Activated naive CD4-positive, alpha-beta T cell treated with anti-CD3 and anti-CD28 coated beads, Interleukin-2, amount 50 U/mL, for 72 hours (primary cell): ENCODE data around the gene LTB. TPM values are rescaled to one million over a fixed set of nuclear protein-coding genes. Genes with fewer than 3 reads are reported as not detected.

Experiments used
- ATAC-seq, 2 donors: fragments of 150-1000 bp; cut with Tn5 transposase; 2 replicates each; pipeline ENCODE4 v1.10.0; 2021; ENCODE audit warnings: mild to moderate bottlenecking in 2 of 2, moderate library complexity in 2 of 2
- DNase-seq, 2 donors: peaks; one replicate each; pipeline ENCODE4 v3.0.0; 2021 to 2022; ENCODE audit warnings: low spot score in 2 of 2
- H3K27ac Mint-ChIP-seq, 2 donors: one replicate each; pipeline ENCODE4 v1.8.0; 2022; ENCODE audit warnings: mild to moderate bottlenecking in 2 of 2, mixed read lengths in 2 of 2
- H3K36me3 Mint-ChIP-seq, 2 donors: one replicate each; pipeline ENCODE4 v1.8.0; 2022; ENCODE audit warnings: mixed read lengths in 2 of 2
- H3K9me3 Mint-ChIP-seq, 2 donors: one replicate each; pipeline ENCODE4 v1.8.0; 2022; ENCODE audit warnings: mixed read lengths in 2 of 2
- total RNA-seq, 2 donors: library from RNA; stranded (reverse); gene quantifications; one replicate each; pipeline ENCODE4 v1.2.3, GENCODE V29; 2022

Gene LTB
- total RNA-seq, 2 donors from 2014 or later: 89.3 to 294 TPM

DNA sequence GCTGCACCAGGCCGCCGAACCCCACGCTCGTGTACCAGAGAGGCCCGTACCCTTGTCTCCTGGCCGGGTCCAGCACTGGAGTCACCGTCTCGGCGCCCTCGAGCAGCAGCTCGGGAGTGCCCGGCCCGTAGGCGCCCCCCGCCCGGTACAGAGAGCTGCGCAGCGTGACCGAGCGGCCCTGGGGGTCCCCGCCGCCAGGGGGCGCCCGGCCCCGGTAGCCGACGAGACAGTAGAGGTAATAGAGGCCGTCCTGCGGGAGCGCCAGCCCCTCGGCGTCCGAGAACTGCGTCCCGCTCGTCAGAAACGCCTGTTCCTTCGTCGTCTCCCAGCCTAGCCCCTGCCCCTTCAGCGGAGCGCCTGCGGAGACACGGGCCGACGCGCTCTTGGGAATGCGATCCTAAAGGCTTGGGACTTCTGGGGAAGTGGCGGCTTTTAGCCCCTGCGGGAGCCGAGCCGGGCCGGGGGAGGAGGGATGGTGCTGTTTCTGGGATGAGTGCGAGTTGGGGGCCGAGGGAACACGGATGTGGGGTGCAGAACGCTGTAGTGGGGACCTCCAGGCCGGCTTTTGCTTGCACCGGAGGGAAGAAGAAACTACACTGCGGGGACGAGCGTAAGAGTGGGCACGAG lies 1.3 kb downstream of the LTB start:
- ATAC-seq: peak; percentile 60 to 72
- peak; percentile 90 to 96 for DNase-seq
- Mint-ChIP-seq H3K27ac (peak overlapping the region; percentile 95 to 98), H3K9me3 (no peaks in the 10 kb centered on the region), H3K36me3 (peaks cover 58 to 64% of the 10 kb centered on the region in 2 donors)

DNA sequence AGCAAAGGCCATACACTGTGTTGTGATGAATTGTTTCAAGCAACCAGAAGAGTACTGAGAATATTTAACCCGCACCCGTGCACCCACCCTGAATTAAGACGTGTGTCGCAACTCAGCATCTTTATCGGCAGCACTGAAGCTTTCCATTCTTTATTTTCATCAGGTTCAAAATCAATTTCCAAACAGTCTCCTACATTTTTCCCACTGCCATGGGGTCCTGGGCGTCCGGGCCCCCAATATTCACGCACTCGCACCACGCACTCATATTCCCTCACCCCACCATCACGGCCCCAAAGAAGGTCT lies 1.8 kb downstream of the LTB start:
- peaks cover 64% of the 10 kb centered on the region in 2 donors for H3K36me3 Mint-ChIP-seq
- H3K9me3 Mint-ChIP-seq: no peaks in the 10 kb centered on the region
- ATAC-seq (peak in 1 of 2 donors; percentile 2), DNase-seq (no peak)
- peak overlapping the region; percentile 72 to 95 for H3K27ac Mint-ChIP-seq

DNA sequence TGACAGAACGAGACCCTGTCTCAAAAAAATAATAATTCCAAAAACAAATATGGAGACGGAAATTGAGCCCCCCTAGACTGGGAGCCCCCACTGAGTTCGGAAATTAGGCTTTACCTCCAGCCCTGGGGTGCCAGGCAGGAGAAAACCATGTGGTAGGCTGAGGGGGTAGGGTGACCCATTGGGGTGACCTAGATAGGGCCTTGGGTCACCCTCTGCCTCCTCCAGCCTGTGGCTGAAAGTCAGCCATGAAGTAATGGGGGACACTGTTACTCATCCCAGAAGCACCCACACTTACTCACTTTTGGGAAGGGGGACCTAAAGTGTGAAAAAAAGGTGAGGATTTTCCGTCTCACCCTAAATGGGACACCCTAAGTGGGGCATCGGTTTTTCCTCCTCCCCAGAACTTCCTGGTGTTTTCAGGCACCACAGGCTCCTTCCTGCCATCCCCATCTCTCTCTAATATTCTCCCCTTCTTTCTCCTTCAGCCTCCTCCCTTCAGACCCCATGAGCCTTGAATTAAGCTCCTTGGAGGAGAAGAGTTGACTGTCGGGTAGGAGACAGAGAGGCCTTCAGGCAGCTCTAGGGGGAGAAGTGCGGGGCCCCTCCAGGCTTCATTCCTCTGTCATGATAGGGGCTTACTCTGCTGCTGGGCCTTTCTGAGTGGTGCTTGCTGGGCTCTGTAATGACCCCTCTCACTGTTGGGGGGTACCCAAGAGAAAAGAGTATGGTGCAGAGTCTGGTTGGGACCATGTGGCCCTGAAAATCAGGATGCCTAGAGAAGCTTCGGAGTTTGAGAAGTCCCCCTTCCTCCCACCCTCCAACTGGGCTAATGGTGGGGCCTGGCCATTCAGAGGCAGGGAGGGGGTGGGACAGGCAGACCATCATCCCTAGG lies 2.4 kb downstream of the LTB start:
- Mint-ChIP-seq H3K36me3 (peaks cover 65 to 66% of the 10 kb centered on the region in 2 donors), H3K9me3 (no peaks in the 10 kb centered on the region), H3K27ac (peak overlapping the region; percentile 72 to 95)
- peak; percentile 11 to 54 for ATAC-seq
- peak in 1 of 2 donors; percentile 75 for DNase-seq

DNA sequence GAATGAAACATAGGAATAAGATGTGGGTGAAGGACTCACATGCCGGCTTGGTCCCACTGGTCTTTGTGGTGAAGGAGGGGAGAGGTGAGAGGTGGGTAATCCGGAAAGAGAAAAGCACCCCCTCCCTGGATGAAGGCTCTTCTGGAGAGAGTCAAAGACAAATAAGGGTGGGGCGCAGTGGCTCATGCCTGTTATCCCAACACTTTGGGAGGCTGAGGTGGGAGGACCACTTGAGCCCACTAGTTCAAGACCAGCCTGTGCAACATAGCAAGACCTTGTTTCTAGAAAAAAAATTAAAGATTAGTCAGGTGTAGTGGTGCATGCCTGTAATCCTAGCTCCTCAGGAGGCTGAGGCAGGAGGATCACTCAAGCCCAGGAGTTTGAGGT lies 3.1 kb downstream of the LTB start:
- Mint-ChIP-seq H3K9me3 (no peaks in the 10 kb centered on the region), H3K36me3 (peaks cover 65 to 69% of the 10 kb centered on the region in 2 donors), H3K27ac (peak overlapping the region; percentile 72 to 95)
- ATAC-seq (no peak), DNase-seq (no peak)

DNA sequence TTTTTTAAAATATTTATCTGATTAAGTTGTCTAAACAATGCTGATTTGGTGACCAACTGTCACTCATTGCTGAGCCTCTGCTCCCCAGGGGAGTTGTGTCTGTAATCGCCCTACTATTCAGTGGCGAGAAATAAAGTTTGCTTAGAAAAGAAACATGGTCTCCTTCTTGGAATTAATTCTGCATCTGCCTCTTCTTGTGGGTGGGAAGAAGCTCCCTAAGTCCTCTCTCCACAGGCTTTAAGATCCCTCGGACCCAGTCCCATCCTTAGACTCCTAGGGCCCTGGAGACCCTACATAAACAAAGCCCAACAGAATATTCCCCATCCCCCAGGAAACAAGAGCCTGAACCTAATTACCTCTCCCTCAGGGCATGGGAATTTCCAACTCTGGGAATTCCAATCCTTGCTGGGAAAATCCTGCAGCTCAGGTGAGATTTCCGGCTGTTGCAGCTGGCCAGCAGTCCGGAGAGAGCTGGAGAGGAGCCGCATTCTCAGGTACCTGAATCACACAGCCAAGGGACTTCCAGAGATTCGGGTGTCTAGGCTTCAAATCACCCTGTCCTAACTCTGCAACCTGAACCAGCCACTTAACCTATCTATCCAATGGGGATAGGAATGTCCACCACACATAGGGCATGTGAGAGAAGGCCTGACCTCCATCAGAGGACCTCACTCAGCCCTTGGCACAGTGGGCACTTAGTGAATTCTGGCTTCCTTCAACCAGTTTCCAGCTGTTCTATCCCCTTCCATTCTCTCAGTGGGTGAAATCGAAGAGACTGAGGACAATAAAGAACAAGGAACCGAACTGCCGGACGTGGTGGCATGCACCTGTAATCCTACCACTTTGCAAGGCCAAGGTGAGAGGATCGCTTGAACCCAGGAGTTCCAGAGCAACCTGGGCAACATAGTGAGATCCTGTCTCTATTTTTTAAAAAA lies 3.8 kb downstream of the LTB start:
- DNase-seq: no peak

DNA sequence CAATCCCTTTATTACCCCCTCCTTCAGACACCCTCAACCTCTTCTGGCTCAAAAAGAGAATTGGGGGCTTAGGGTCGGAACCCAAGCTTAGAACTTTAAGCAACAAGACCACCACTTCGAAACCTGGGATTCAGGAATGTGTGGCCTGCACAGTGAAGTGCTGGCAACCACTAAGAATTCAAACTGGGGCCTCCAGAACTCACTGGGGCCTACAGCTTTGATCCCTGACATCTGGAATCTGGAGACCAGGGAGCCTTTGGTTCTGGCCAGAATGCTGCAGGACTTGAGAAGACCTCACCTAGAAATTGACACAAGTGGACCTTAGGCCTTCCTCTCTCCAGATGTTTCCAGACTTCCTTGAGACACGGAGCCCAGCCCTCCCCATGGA lies 4.7 kb downstream of the LTB start:
- ATAC-seq: no peak
- H3K9me3 Mint-ChIP-seq: no peaks in the 10 kb centered on the region

More for the DNA sequence above, 3.8 kb downstream of the LTB start:
- no peak for ATAC-seq
- H3K36me3 Mint-ChIP-seq: peaks cover 70 to 76% of the 10 kb centered on the region in 2 donors
- peak overlapping the region; percentile 66 to 95 for H3K27ac Mint-ChIP-seq
- H3K9me3 Mint-ChIP-seq: no peaks in the 10 kb centered on the region

DNA sequence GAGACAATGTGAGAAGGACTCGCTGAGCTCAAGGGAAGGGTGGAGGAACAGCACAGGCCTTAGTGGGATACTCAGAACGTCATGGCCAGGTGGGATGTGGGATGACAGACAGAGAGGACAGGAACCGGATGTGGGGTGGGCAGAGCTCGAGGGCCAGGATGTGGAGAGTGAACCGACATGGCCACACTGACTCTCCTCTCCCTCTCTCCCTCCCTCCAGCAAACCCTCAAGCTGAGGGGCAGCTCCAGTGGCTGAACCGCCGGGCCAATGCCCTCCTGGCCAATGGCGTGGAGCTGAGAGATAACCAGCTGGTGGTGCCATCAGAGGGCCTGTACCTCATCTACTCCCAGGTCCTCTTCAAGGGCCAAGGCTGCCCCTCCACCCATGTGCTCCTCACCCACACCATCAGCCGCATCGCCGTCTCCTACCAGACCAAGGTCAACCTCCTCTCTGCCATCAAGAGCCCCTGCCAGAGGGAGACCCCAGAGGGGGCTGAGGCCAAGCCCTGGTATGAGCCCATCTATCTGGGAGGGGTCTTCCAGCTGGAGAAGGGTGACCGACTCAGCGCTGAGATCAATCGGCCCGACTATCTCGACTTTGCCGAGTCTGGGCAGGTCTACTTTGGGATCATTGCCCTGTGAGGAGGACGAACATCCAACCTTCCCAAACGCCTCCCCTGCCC lies 5.2 kb downstream of the LTB start:
- Mint-ChIP-seq H3K27ac (peak overlapping the region; percentile 93 to 98), H3K36me3 (peaks cover 68 to 89% of the 10 kb centered on the region in 2 donors), H3K9me3 (no peaks in the 10 kb centered on the region)
- peak in 1 of 2 donors; percentile 81 for DNase-seq
- ATAC-seq: peak in 1 of 2 donors; percentile 18

More for the DNA sequence above, 4.7 kb downstream of the LTB start:
- peaks cover 72 to 85% of the 10 kb centered on the region in 2 donors for H3K36me3 Mint-ChIP-seq
- peak overlapping the region; percentile 93 to 98 for H3K27ac Mint-ChIP-seq
- DNase-seq: no peak

DNA sequence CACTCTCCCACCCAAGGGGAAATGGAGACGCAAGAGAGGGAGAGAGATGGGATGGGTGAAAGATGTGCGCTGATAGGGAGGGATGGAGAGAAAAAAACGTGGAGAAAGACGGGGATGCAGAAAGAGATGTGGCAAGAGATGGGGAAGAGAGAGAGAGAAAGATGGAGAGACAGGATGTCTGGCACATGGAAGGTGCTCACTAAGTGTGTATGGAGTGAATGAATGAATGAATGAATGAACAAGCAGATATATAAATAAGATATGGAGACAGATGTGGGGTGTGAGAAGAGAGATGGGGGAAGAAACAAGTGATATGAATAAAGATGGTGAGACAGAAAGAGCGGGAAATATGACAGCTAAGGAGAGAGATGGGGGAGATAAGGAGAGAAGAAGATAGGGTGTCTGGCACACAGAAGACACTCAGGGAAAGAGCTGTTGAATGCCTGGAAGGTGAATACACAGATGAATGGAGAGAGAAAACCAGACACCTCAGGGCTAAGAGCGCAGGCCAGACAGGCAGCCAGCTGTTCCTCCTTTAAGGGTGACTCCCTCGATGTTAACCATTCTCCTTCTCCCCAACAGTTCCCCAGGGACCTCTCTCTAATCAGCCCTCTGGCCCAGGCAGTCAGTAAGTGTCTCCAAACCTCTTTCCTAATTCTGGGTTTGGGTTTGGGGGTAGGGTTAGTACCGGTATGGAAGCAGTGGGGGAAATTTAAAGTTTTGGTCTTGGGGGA lies 6.1 kb downstream of the LTB start:
- DNase-seq (no peak), ATAC-seq (no peak)
- Mint-ChIP-seq H3K27ac (peak overlapping the region; percentile 93 to 98), H3K9me3 (no peaks in the 10 kb centered on the region), H3K36me3 (peaks cover 58 to 79% of the 10 kb centered on the region in 2 donors)

DNA sequence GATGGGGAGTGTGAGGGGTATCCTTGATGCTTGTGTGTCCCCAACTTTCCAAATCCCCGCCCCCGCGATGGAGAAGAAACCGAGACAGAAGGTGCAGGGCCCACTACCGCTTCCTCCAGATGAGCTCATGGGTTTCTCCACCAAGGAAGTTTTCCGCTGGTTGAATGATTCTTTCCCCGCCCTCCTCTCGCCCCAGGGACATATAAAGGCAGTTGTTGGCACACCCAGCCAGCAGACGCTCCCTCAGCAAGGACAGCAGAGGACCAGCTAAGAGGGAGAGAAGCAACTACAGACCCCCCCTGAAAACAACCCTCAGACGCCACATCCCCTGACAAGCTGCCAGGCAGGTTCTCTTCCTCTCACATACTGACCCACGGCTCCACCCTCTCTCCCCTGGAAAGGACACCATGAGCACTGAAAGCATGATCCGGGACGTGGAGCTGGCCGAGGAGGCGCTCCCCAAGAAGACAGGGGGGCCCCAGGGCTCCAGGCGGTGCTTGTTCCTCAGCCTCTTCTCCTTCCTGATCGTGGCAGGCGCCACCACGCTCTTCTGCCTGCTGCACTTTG lies 6.8 kb downstream of the LTB start, which contains the start of gene TNF:
Gene TNF (plus strand): TSS at position 231 of the 567 bp plus-strand sequence. CDS start 177 bp downstream, at position 408.
- Mint-ChIP-seq H3K36me3 (peaks cover 51 to 72% of the 10 kb centered on the region in 2 donors), H3K27ac (peak within 1 kb of the TSS; percentile 93 to 98), H3K9me3 (no peaks in the 10 kb centered on the region)
- DNase-seq: peak; percentile 83 to 89
- ATAC-seq: peak; percentile 26 to 30

DNA sequence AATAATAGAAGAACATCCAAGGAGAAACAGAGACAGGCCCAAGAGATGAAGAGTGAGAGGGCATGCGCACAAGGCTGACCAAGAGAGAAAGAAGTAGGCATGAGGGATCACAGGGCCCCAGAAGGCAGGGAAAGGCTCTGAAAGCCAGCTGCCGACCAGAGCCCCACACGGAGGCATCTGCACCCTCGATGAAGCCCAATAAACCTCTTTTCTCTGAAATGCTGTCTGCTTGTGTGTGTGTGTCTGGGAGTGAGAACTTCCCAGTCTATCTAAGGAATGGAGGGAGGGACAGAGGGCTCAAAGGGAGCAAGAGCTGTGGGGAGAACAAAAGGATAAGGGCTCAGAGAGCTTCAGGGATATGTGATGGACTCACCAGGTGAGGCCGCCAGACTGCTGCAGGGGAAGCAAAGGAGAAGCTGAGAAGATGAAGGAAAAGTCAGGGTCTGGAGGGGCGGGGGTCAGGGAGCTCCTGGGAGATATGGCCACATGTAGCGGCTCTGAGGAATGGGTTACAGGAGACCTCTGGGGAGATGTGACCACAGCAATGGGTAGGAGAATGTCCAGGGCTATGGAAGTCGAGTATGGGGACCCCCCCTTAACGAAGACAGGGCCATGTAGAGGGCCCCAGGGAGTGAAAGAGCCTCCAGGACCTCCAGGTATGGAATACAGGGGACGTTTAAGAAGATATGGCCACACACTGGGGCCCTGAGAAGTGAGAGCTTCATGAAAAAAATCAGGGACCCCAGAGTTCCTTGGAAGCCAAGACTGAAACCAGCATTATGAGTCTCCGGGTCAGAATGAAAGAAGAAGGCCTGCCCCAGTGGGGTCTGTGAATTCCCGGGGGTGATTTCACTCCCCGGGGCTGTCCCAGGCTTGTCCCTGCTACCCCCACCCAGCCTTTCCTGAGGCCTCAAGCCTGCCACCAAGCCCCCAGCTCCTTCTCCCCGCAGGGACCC lies 7.8 kb downstream of the LTB start:
- H3K36me3 Mint-ChIP-seq: peaks cover 48 to 63% of the 10 kb centered on the region in 2 donors
- peak in 1 of 2 donors; percentile 78 for DNase-seq
- no peaks in the 10 kb centered on the region for H3K9me3 Mint-ChIP-seq
- H3K27ac Mint-ChIP-seq: peak overlapping the region; percentile 93 to 98
- peak in 1 of 2 donors; percentile 15 for ATAC-seq

DNA sequence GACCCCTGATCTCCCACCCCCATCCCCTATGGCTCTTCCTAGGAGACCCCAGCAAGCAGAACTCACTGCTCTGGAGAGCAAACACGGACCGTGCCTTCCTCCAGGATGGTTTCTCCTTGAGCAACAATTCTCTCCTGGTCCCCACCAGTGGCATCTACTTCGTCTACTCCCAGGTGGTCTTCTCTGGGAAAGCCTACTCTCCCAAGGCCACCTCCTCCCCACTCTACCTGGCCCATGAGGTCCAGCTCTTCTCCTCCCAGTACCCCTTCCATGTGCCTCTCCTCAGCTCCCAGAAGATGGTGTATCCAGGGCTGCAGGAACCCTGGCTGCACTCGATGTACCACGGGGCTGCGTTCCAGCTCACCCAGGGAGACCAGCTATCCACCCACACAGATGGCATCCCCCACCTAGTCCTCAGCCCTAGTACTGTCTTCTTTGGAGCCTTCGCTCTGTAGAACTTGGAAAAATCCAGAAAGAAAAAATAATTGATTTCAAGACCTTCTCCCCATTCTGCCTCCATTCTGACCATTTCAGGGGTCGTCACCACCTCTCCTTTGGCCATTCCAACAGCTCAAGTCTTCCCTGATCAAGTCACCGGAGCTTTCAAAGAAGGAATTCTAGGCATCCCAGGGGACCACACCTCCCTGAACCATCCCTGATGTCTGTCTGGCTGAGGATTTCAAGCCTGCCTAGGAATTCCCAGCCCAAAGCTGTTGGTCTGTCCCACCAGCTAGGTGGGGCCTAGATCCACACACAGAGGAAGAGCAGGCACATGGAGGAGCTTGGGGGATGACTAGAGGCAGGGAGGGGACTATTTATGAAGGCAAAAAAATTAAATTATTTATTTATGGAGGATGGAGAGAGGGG lies 8.8 kb downstream of the LTB start:
- H3K27ac Mint-ChIP-seq: peak overlapping the region; percentile 93 to 98
- H3K36me3 Mint-ChIP-seq: peaks cover 44 to 54% of the 10 kb centered on the region in 2 donors
- DNase-seq (no peak), ATAC-seq (no peak)
- H3K9me3 Mint-ChIP-seq: no peaks in the 10 kb centered on the region

DNA sequence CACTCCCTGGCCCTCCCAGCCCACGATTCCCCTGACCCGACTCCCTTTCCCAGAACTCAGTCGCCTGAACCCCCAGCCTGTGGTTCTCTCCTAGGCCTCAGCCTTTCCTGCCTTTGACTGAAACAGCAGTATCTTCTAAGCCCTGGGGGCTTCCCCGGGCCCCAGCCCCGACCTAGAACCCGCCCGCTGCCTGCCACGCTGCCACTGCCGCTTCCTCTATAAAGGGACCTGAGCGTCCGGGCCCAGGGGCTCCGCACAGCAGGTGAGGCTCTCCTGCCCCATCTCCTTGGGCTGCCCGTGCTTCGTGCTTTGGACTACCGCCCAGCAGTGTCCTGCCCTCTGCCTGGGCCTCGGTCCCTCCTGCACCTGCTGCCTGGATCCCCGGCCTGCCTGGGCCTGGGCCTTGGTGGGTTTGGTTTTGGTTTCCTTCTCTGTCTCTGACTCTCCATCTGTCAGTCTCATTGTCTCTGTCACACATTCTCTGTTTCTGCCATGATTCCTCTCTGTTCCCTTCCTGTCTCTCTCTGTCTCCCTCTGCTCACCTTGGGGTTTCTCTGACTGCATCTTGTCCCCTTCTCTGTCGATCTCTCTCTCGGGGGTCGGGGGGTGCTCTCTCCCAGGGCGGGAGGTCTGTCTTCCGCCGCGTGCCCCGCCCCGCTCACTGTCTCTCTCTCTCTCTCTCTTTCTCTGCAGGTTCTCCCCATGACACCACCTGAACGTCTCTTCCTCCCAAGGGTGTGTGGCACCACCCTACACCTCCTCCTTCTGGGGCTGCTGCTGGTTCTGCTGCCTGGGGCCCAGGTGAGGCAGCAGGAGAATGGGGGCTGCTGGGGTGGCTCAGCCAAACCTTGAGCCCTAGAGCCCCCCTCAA lies 9.9 kb downstream of the LTB start, which contains the start of gene LTA:
Gene LTA (plus strand): TSS at position 249 of the 871 bp plus-strand sequence. CDS start 454 bp downstream, at position 703.
- Mint-ChIP-seq H3K36me3 (peaks cover 34 to 45% of the 10 kb centered on the region in 2 donors), H3K27ac (peak within 1 kb of the TSS; percentile 93 to 98), H3K9me3 (no peaks in the 10 kb centered on the region)
- DNase-seq (peak; percentile 71 to 87), ATAC-seq (peak; percentile 44 to 57)
